Measurements from ENCODE around the gene STON2. TPM values are rescaled to one million over a fixed set of nuclear protein-coding genes. Genes with fewer than 3 reads are reported as not detected.

Gene STON2
- total and polyA plus RNA-seq, 4 donors = 3.1 to 27.6 (median 15.2) TPM

GRCh38 chr14:81305743-81306142, 94.4 kb downstream of the STON2 start:
- DNase-seq (no peak), ATAC-seq (ENCODE audit: insufficient read depth, low FRiP score) (no peak)
- Histone ChIP-seq H3K4me1 (ENCODE audit: control insufficient read depth in 5 of 5, insufficient read depth in 5 of 5, low read length in 5 of 5) (peaks cover 0 to 3% (median 1%) of the 10 kb centered on the region in 5 donors), H3K27ac (ENCODE audit: low read depth in 1 of 2, low read length in 1 of 2) (no peak overlapping the region), H3K9me3 (ENCODE audit: control insufficient read depth in 4 of 4, insufficient read depth in 3 of 4, low read length in 3 of 4) (peaks cover 0 to 1% (median 0%) of the 10 kb centered on the region in 4 donors), H3K27me3 (ENCODE audit: control insufficient read depth in 3 of 3, insufficient read depth in 3 of 3, low read length in 2 of 3) (no peaks in the 10 kb centered on the region), H3K4me3 (no peak overlapping the region), H3K36me3 (ENCODE audit: control insufficient read depth in 4 of 4, insufficient read depth in 4 of 4, low read length in 4 of 4) (no peaks in the 10 kb centered on the region), H3K9ac (ENCODE audit: insufficient read depth in 1 of 2, low read length in 2 of 2) (no peak overlapping the region)
- TF ChIP-seq CTCF (IDR thresholded peaks at IDR 0.05; ENCODE audit: control extremely low read depth, extremely low read depth) = no peak
- WGBS, 2 donors = 80 to 91% methylated on average over 3 of the region's 3 CpGs

GRCh38 chr14:81305065-81305464, 95.1 kb downstream of the STON2 start:
- Histone ChIP-seq H3K9me3 (ENCODE audit: control insufficient read depth in 4 of 4, insufficient read depth in 3 of 4, low read length in 3 of 4) (peaks cover 0 to 1% (median 0%) of the 10 kb centered on the region in 4 donors), H3K4me3 (no peak overlapping the region), H3K27me3 (ENCODE audit: control insufficient read depth in 3 of 3, insufficient read depth in 3 of 3, low read length in 2 of 3) (no peaks in the 10 kb centered on the region), H3K36me3 (ENCODE audit: control insufficient read depth in 4 of 4, insufficient read depth in 4 of 4, low read length in 4 of 4) (no peaks in the 10 kb centered on the region), H3K4me1 (ENCODE audit: control insufficient read depth in 5 of 5, insufficient read depth in 5 of 5, low read length in 5 of 5) (peaks cover 0 to 3% (median 1%) of the 10 kb centered on the region in 5 donors), H3K9ac (ENCODE audit: insufficient read depth in 1 of 2, low read length in 2 of 2) (no peak overlapping the region), H3K27ac (ENCODE audit: low read depth in 1 of 2, low read length in 1 of 2) (no peak overlapping the region)
- DNase-seq (no peak), ATAC-seq (ENCODE audit: insufficient read depth, low FRiP score) (no peak)
- WGBS, 2 donors = 83 to 91% methylated on average over 4 of the region's 4 CpGs
- TF ChIP-seq CTCF (IDR thresholded peaks at IDR 0.05; ENCODE audit: control extremely low read depth, extremely low read depth) = no peak

GRCh38 chr14:81303258-81303935, 96.7 kb downstream of the STON2 start:
- no peaks in the 10 kb centered on the region for H3K27me3 ChIP-seq (ENCODE audit: control insufficient read depth in 3 of 3, insufficient read depth in 3 of 3, low read length in 2 of 3)
- H3K9ac ChIP-seq (ENCODE audit: insufficient read depth in 1 of 2, low read length in 2 of 2) = no peak overlapping the region
- whole genome bisulfite sequencing, 2 donors = 45 to 48% methylated on average over 5 of the region's 5 CpGs
- H3K27ac ChIP-seq (ENCODE audit: low read depth in 1 of 2, low read length in 1 of 2) = peak overlapping the region in 1 of 2 donors; percentile 39
- no peak for TF ChIP-seq CTCF (IDR thresholded peaks at IDR 0.05; ENCODE audit: control extremely low read depth, extremely low read depth)
- H3K9me3 ChIP-seq (ENCODE audit: control insufficient read depth in 4 of 4, insufficient read depth in 3 of 4, low read length in 3 of 4) = peaks cover 0 to 1% (median 0%) of the 10 kb centered on the region in 4 donors
- H3K4me3 ChIP-seq = no peak overlapping the region
- H3K4me1 ChIP-seq (ENCODE audit: control insufficient read depth in 5 of 5, insufficient read depth in 5 of 5, low read length in 5 of 5) = peaks cover 0 to 3% (median 1%) of the 10 kb centered on the region in 5 donors
- H3K36me3 ChIP-seq (ENCODE audit: control insufficient read depth in 4 of 4, insufficient read depth in 4 of 4, low read length in 4 of 4) = no peaks in the 10 kb centered on the region
- DNase-seq (peak; percentile 25 to 44 (median 34)), ATAC-seq (ENCODE audit: insufficient read depth, low FRiP score) (peak; percentile 62)
